Heart right ventricle (tissue), 16 donors: ENCODE measurements around the gene SFSWAP. TPM values are rescaled to one million over a fixed set of nuclear protein-coding genes. Genes with fewer than 3 reads are reported as not detected.

ENCODE experiments used
- ATAC-seq, 8 donors: fragments of 200-7000 bp; cut with Tn5 transposase; one replicate each; pipeline ENCODE4 v1.9.1; 2020; ENCODE audit warnings: mild to moderate bottlenecking in 8 of 8, moderate library complexity in 8 of 8, moderate number of reproducible peaks in 1 of 8
- DNase-seq, 2 donors: peaks; one replicate each; pipeline ENCODE4 v3.0.0-alpha.2; 2020
- H3K27ac ChIP-seq, 10 donors: fragments of 200-600 bp; sonication (generic) in 2 of 10; one replicate each; pipeline versions ENCODE4 v1.5.0 to v1.8.0; 2020 to 2022; ENCODE audit warnings: mild to moderate bottlenecking in 3 of 10
- H3K27me3 ChIP-seq, 7 donors: fragments of 200-600 bp; one replicate each; pipeline ENCODE4 v1.8.0; 2021 to 2022; ENCODE audit warnings: mild to moderate bottlenecking in 2 of 7
- H3K36me3 ChIP-seq, 9 donors: fragments of 200-600 bp; sonication (generic) in 1 of 9; one replicate each; pipeline versions ENCODE4 v1.5.0 to v1.8.0; 2020 to 2022; ENCODE audit warnings: mild to moderate bottlenecking in 2 of 9
- H3K4me1 ChIP-seq, 9 donors: fragments of 200-600 bp; sonication (generic) in 1 of 9; one replicate each; pipeline versions ENCODE4 v1.5.0 to v1.8.0; 2020 to 2022; ENCODE audit warnings: mild to moderate bottlenecking in 4 of 9
- H3K4me3 ChIP-seq, 10 donors: fragments of 200-600 bp; sonication (generic) in 2 of 10; one replicate each; pipeline versions ENCODE4 v1.5.0 to v1.8.0; 2020 to 2022; ENCODE audit warnings: mild to moderate bottlenecking in 7 of 10, moderate library complexity in 2 of 10
- H3K9me3 ChIP-seq, 11 donors: fragments of 200-600 bp in 10 of 11; sonication (generic) in 2 of 11; one replicate each; pipeline versions ENCODE4 v1.5.0 to v1.8.0; 2013 to 2022; ENCODE audit warnings: mild to moderate bottlenecking in 2 of 11, control low read depth in 1 of 11, moderate library complexity in 1 of 11
- CTCF ChIP-seq, 9 donors: fragments of 200-600 bp; sonication (generic) in 2 of 9; IDR thresholded peaks; one replicate each; pipeline versions ENCODE4 v1.5.0 to v1.8.0; 2021 to 2022; ENCODE audit warnings: antibody characterized with exemption in 9 of 9, mild to moderate bottlenecking in 5 of 9, moderate library complexity in 1 of 9
- WGBS, 2 donors: extraction: QIAGEN DNeasy Blood & Tissue Kit; methylation state at CpG; one replicate each; pipeline ENCODE4 v1.1.7; 2013; ENCODE audit warnings: inconsistent platforms in 1 of 2; 5-methylcytosine and 5-hydroxymethylcytosine counted together
- intact Hi-C, 10 donors: fragments of 100-400 bp; cut with DNase I; formaldehyde crosslinking; loops; one replicate each; pipeline versions ENCODE4 v1.11.1 to v1.14.2; 2022
- polyA plus RNA-seq, 2 donors: library from polyadenylated mRNA; stranded (reverse); fragments of 200-250 nt; gene quantifications; one replicate each; pipeline ENCODE4 v1.2.3, GENCODE V29; 2013
- total RNA-seq, 10 donors: library from RNA; stranded (reverse); fragmentation: NEBNext Ultra II Directional in 3 of 10; extraction: Animal tissue kit (Norgen Biotek cat#: 25700) in 3 of 10; gene quantifications; one replicate each; pipeline versions ENCODE4 v1.2.1 to v1.2.4, GENCODE V29; 2021 to 2023
- donor health status: Arrhythmogenic right ventricular cardiomyopathy.
- donor health status: ischemic (EF 13 %, LVEDD 7.1; RV severe dilation, severe dysfunction).
- donor health status: healthy with polysubstance abuse.
- donor health status: DM: no; HTN: yes; CAD: no.
- donor health status: DM: no; HTN: no; CAD: no.
- donor health status: ischemic (EF 25% LVEDD 6.9; RV normal size, moderate dysfunction).
- donor health status: ischemic (EF 25% LVEDD 5.7; RV mildly dilated, moderate dysfunction).
- donor health status: healthy.
- donor health status: DM: yes; HTN: yes; CAD: no.
- donor health status: Ischemic cardiomyopathy.
- donor health status: ischemic (EF 35%, LVEDD 5.7; RV mildly dilated, moderate dysfunction).
- donor health status: nonischemic (EF 11% LVEDD 7.7; RV severe dilation, severe dysfunction).
- donor health status: DM: yes; HTN: yes; CAD: no.
- donor health status: PGD.
- donor health status: ischemic (EF 29% LVEDD 5.4; RV normal size, mild dysfunction).
- donor health status: nonischemic (EF 23%, LVEDD 6.1; RV moderate dilation, normal function).

SFSWAP gene
- total and polyA plus RNA-seq, 12 donors: 14.5 to 34.1 (median 19.6) TPM

- H3K4me1 ChIP-seq: peaks cover 0 to 10% (median 0%) of the 10 kb centered on the region in 9 donors
- peak overlapping the region in 1 of 10 donors; percentile 74 for H3K27ac ChIP-seq
- H3K27me3 ChIP-seq: peaks cover 3 to 44% (median 12%) of the 10 kb centered on the region in 7 donors
- no peak for TF ChIP-seq CTCF (IDR thresholded peaks at IDR 0.05)
- no peak for ATAC-seq
- 71 to 77% methylated on average over 7 of the region's 7 CpGs for WGBS, 2 donors
- no peak overlapping the region for H3K4me3 ChIP-seq
- DNase-seq: no peak
- H3K36me3 ChIP-seq: no peaks in the 10 kb centered on the region
- H3K9me3 ChIP-seq: peaks cover 0 to 12% (median 0%) of the 10 kb centered on the region in 11 donors
- intact Hi-C loops: no loop called here
These were observed 37.0 kb upstream of the SFSWAP start for GRCh38 chr12:131673888-131674257.

GRCh38 chr12:131674373-131674772, 36.5 kb upstream of the SFSWAP start:
- ATAC-seq: no peak
- peaks cover 0 to 12% (median 0%) of the 10 kb centered on the region in 11 donors for H3K9me3 ChIP-seq
- TF ChIP-seq CTCF (IDR thresholded peaks at IDR 0.05): no peak
- peaks cover 4 to 47% (median 13%) of the 10 kb centered on the region in 7 donors for H3K27me3 ChIP-seq
- 89% methylated on average over 6 of the region's 6 CpGs for WGBS, 2 donors
- H3K4me3 ChIP-seq: no peak overlapping the region
- DNase-seq: no peak
- H3K36me3 ChIP-seq: no peaks in the 10 kb centered on the region
- H3K27ac ChIP-seq: no peak overlapping the region
- intact Hi-C loops: no loop called here
- H3K4me1 ChIP-seq: peaks cover 0 to 10% (median 0%) of the 10 kb centered on the region in 9 donors

GRCh38 chr12:131675126-131676080, 35.5 kb upstream of the SFSWAP start:
- H3K4me1 ChIP-seq: peaks cover 0 to 10% (median 0%) of the 10 kb centered on the region in 9 donors

More at GRCh38 chr12:131675126-131676080, 35.5 kb upstream of the SFSWAP start:
- Histone ChIP-seq H3K4me3 (no peak overlapping the region), H3K9me3 (peaks cover 0 to 12% (median 0%) of the 10 kb centered on the region in 11 donors), H3K27ac (no peak overlapping the region), H3K27me3 (peaks cover 4 to 41% (median 9%) of the 10 kb centered on the region in 7 donors), H3K36me3 (no peaks in the 10 kb centered on the region)
- no peak for DNase-seq
- TF ChIP-seq CTCF (IDR thresholded peaks at IDR 0.05): no peak
- no peak for ATAC-seq
- 75 to 79% methylated on average over 21 of the region's 21 CpGs for WGBS, 2 donors
- intact Hi-C loops: no loop called here
